Nephron progenitor cell (in vitro differentiated cells): ENCODE data around the gene FUOM.
A peak's percentile ranks its signal among the peaks of the same experiment; 100 is the strongest.

Experiments
- DNase-seq: peaks from one replicate; pipeline ENCODE4 v3.0.0; 2021
- H3K27ac Mint-ChIP-seq: 2 replicates; pipeline ENCODE4 v1.8.0; 2021; ENCODE audit warnings: mild to moderate bottlenecking, moderate library complexity, mixed read lengths
- H3K27me3 Mint-ChIP-seq: 2 replicates; pipeline ENCODE4 v1.8.0; 2021; ENCODE audit warnings: mild to moderate bottlenecking, low read depth, mixed read lengths; ENCODE audit not compliant: poor library complexity
- H3K36me3 Mint-ChIP-seq: 2 replicates; pipeline ENCODE4 v1.8.0; 2021; ENCODE audit warnings: low read depth, mixed read lengths
- H3K4me1 Mint-ChIP-seq: 2 replicates; pipeline ENCODE4 v1.8.0; 2021; ENCODE audit warnings: mixed read lengths
- H3K4me3 Mint-ChIP-seq: 2 replicates; pipeline ENCODE4 v1.8.0; 2021; ENCODE audit warnings: mild to moderate bottlenecking, moderate library complexity, mixed read lengths
- H3K9me3 Mint-ChIP-seq: 2 replicates; pipeline ENCODE4 v1.8.0; 2021; ENCODE audit warnings: mild to moderate bottlenecking, moderate library complexity, mixed read lengths
- TF ChIP-seq, protein P1 (sequence below): fragments of 200-600 bp; sonication (generic); IDR thresholded peaks from 2 replicates; pipeline ENCODE4 v1.5.0; 2021; ENCODE audit warnings: antibody characterized with exemption

The FUOM gene

DNA sequence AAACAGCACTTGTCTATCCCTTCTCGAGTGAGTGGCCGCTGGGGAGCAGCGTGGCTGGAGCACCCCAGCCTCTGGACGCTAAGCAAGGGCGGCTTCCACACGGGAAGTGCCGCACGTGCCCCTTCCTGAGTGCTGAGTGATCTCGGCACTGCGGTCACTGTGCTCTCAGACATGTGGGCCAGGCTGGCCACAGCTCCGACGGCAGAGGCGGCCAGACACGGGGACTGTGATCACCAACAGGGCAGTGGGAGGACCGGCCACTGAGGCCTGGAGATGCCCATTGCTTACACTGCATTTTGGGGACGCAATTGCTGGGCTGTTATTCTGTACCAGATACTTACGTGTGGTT is 8.3 kb upstream of the FUOM start:
- Mint-ChIP-seq H3K27ac (no peak overlapping the region), H3K4me1 (peaks cover 23% of the 10 kb centered on the region), H3K4me3 (no peak overlapping the region), H3K9me3 (no peaks in the 10 kb centered on the region), H3K36me3 (peaks cover 52% of the 10 kb centered on the region), H3K27me3 (no peaks in the 10 kb centered on the region)
- DNase-seq = no peak
- TF ChIP-seq, protein P1, sequence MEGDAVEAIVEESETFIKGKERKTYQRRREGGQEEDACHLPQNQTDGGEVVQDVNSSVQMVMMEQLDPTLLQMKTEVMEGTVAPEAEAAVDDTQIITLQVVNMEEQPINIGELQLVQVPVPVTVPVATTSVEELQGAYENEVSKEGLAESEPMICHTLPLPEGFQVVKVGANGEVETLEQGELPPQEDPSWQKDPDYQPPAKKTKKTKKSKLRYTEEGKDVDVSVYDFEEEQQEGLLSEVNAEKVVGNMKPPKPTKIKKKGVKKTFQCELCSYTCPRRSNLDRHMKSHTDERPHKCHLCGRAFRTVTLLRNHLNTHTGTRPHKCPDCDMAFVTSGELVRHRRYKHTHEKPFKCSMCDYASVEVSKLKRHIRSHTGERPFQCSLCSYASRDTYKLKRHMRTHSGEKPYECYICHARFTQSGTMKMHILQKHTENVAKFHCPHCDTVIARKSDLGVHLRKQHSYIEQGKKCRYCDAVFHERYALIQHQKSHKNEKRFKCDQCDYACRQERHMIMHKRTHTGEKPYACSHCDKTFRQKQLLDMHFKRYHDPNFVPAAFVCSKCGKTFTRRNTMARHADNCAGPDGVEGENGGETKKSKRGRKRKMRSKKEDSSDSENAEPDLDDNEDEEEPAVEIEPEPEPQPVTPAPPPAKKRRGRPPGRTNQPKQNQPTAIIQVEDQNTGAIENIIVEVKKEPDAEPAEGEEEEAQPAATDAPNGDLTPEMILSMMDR = no peak

DNA sequence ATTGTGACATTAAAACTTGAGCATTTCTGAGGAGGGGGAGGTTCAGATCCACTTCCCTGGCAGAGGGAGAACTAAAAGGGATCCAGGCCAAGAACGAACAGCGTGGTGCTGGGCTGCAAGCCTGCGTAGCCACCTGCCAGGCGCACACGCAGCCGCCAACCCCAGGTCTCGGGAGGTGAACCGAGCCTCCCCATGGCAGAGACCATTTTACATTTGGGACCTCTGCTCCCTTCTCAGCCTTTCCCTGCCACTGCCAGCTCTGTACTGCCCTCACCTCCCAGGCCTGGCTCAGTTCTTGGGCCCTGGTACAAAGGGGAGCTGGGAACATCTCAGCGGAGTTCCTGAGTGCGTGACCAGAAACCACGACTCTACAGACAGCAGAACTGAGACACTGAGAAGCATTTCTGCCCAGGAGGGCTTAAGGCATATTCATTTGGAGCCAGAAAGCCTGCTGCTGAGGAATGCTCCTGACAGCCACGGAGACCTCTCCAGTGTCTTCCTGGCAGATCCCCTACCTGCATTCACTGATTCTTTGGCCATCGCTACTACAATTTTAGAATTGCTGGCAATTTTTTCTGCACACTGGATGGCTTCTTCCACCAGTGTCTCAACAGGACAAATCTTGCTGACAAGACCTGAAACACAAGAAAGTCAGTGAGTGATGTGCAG is 7.8 kb upstream of the FUOM start:
- TF ChIP-seq, protein P1 = no peak
- Mint-ChIP-seq H3K4me1 (peaks cover 23% of the 10 kb centered on the region), H3K27ac (no peak overlapping the region), H3K9me3 (no peaks in the 10 kb centered on the region), H3K4me3 (no peak overlapping the region), H3K27me3 (no peaks in the 10 kb centered on the region), H3K36me3 (peaks cover 52% of the 10 kb centered on the region)
- no peak for DNase-seq

DNA sequence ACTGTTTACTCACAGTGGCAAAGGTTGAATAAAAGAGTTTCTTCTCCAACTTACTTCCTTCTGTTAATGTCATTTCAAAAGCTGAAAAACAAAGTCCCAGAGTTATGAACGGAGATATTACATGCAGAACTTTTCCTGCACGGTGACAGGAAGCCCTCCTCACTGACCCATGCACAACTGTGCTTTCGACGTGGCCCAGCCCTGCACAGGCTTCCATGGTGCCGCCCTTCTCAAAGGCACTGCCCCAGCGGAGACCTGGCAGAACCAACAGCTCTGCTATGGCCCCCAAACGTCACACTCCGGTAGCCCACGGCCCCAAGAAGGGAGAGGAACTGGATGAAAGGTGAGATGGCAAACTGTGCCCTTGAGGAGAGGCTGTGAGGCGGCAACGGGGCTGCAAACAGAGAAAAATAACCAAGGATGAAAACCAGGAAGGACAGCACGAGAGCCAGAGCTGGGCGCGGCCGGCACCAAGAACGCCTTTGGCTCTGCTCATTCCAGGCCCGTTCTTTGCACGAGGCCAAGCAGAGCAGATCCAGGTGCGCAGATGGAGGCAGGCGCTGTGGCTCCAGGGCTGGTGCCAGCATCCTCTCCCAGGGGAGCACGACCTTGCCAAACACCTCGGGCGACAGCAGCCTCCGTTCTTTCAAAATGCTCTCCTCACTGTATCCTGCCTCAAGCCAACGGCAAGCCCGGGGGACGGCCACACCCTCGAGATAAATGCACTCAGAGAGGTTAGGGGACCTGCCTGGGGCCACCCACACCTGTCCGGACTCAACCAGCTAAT is 7.0 kb upstream of the FUOM start:
- no peak for DNase-seq
- H3K27me3 Mint-ChIP-seq = no peaks in the 10 kb centered on the region
- H3K4me3 Mint-ChIP-seq = no peak overlapping the region
- H3K4me1 Mint-ChIP-seq = peaks cover 23% of the 10 kb centered on the region
- H3K36me3 Mint-ChIP-seq = peaks cover 44% of the 10 kb centered on the region
- peak overlapping the region; percentile 25 for H3K27ac Mint-ChIP-seq
- TF ChIP-seq, protein P1 = no peak
- no peaks in the 10 kb centered on the region for H3K9me3 Mint-ChIP-seq

DNA sequence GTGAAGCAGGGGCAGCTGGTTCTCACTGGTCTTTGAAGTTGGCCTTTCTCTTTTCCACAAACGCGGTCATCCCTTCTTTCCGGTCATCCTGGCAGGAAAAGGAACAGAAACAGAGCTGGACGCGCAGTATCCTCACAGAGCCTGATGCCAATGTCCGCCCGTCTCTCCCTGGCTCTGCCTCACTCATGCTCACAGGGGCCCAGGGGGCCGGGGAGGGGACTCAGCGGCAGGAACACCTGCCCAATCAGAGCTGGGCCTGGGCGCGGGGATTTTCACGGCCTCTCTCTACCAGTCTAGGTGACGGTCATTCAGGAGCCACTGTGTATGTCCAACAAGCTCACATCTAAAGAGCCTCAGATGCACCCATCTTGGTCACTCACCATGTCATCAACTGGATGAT is 5.0 kb upstream of the FUOM start:
- H3K4me1 Mint-ChIP-seq = peaks cover 14% of the 10 kb centered on the region
- DNase-seq = no peak
- H3K36me3 Mint-ChIP-seq = peaks cover 36% of the 10 kb centered on the region
- H3K9me3 Mint-ChIP-seq = no peaks in the 10 kb centered on the region
- H3K27ac Mint-ChIP-seq = peak overlapping the region; percentile 98
- H3K4me3 Mint-ChIP-seq = no peak overlapping the region
- TF ChIP-seq, protein P1 = no peak
- no peaks in the 10 kb centered on the region for H3K27me3 Mint-ChIP-seq

DNA sequence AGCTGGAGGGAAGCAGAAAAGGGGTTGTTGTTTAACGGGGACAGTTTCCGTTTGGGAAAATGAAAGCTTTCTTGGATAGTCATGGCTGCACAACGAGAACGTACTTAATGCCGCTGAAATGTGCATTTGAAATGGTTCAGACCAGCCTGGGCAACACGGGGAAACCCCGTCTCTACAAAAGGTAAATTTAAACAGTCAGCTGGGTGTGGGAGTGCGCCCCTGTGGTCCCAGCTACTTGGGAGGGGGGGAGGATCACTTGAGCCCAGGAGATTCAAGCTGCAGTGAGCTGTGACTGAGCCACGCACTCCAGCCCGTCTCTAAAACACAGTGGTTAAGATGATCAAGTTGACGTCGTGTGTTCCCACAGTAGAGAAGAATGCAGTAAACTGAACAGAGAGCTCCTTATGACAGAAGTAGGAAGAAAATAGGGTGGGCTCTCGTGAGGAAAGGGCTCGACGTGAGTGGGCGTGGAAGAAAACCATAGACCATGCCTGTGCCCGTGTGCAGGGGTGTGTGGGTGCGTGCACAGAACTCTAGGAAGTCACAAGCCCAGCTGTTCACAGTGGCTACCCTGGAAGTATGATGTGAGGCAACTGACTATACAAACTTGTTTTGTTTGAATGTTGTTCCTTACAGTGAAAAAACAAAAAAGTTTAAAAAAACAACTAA is 4.1 kb upstream of the FUOM start:
- DNase-seq = no peak
- peak overlapping the region; percentile 98 for H3K27ac Mint-ChIP-seq
- no peaks in the 10 kb centered on the region for H3K27me3 Mint-ChIP-seq
- TF ChIP-seq, protein P1 = no peak
- H3K9me3 Mint-ChIP-seq = no peaks in the 10 kb centered on the region
- no peak overlapping the region for H3K4me3 Mint-ChIP-seq
- peaks cover 33% of the 10 kb centered on the region for H3K36me3 Mint-ChIP-seq
- peaks cover 11% of the 10 kb centered on the region for H3K4me1 Mint-ChIP-seq
